ENCODE measurements around the gene GOLGA3. TPM values are rescaled to one million over a fixed set of nuclear protein-coding genes. Genes with fewer than 3 reads are reported as not detected.

Gene GOLGA3
- total and polyA plus RNA-seq, 2 donors (not counting 1 experiment from before 2014, with no cell fraction given) = 32.7 to 66.0 TPM

GRCh38 chr12:132825861-132826260 lies 2.8 kb downstream of the GOLGA3 start:
- Histone ChIP-seq H4K20me1 (ENCODE audit: control insufficient read depth, insufficient read depth, low read length, poor library complexity, severe bottlenecking) (peaks cover 38% of the 10 kb centered on the region), H3K4me3 (ENCODE audit: control extremely low read depth in 1 of 5, extremely low read depth in 1 of 5, insufficient read depth in 1 of 5, low read depth in 2 of 5, low read length in 4 of 5) (no peak overlapping the region), H3K79me2 (ENCODE audit: control insufficient read depth, insufficient read depth, low read length) (peaks cover 79% of the 10 kb centered on the region), H3K36me3 (replicated peaks in 1 of 2; ENCODE audit: control extremely low read depth in 1 of 2, control insufficient read depth in 1 of 2, extremely low read depth in 1 of 2, insufficient read depth in 2 of 2, low read length in 1 of 2) (peaks cover 0 to 46% of the 10 kb centered on the region in 2 experiments), H2AFZ (ENCODE audit: insufficient read depth, low read depth, low read length, poor library complexity, severe bottlenecking) (no peak overlapping the region), H3K9me3 (ENCODE audit: control extremely low read depth in 1 of 3, control insufficient read depth in 2 of 3, insufficient read depth in 1 of 3, low read length in 2 of 3) (no peaks in the 10 kb centered on the region), H3K4me1 (ENCODE audit: control insufficient read depth in 2 of 2, insufficient read depth in 2 of 2, low read length in 2 of 2) (peaks cover 27 to 36% of the 10 kb centered on the region in 2 donors), H3K27me3 (replicated peaks in 1 of 4; ENCODE audit: control extremely low read depth in 1 of 4, control insufficient read depth in 3 of 4, insufficient read depth in 4 of 4, low read length in 3 of 4) (no peaks in the 10 kb centered on the region), H3K9ac (ENCODE audit: low read length) (no peak overlapping the region), H3K4me2 (replicated peaks; ENCODE audit: low read depth, low read length, poor library complexity, severe bottlenecking) (no peak overlapping the region), H3K27ac (ENCODE audit: low read length in 2 of 2) (no peak overlapping the region)
- TF ChIP-seq EZH2 (IDR thresholded peaks at IDR 0.05; ENCODE audit: borderline replicate concordance, insufficient read depth, low read depth, low read length, poor library complexity, severe bottlenecking) = no peak
- no peak for TF ChIP-seq CTCF (IDR thresholded peaks at IDR 0.05)
- Mint-ChIP-seq H3K9me3 (ENCODE audit: insufficient read depth) (no peaks in the 10 kb centered on the region), H3K4me1 (peaks cover 51% of the 10 kb centered on the region), H3K27me3 (no peaks in the 10 kb centered on the region), H3K4me3 (peak overlapping the region; percentile 44), H3K27ac (peak overlapping the region; percentile 51)
- ATAC-seq (ENCODE audit: low read depth) = no peak
- no peak for DNase-seq
- CTCF ChIA-PET = no interaction called here
- POLR2A ChIA-PET = no interaction called here
- intact Hi-C loops (cut with micrococcal nuclease) = loop anchor here (5.0 kb wide), 1 partner anchor 744 kb away; no protein-coding TSS in a partner anchor
- WGBS (ENCODE audit: insufficient coverage) = 93% methylated on average over 15 of the region's 16 CpGs

- Histone ChIP-seq H4K20me1 (ENCODE audit: control insufficient read depth, insufficient read depth, low read length, poor library complexity, severe bottlenecking) (peaks cover 38% of the 10 kb centered on the region), H3K79me2 (ENCODE audit: control insufficient read depth, insufficient read depth, low read length) (peaks cover 79% of the 10 kb centered on the region), H3K4me2 (replicated peaks; ENCODE audit: low read depth, low read length, poor library complexity, severe bottlenecking) (no peak overlapping the region), H2AFZ (ENCODE audit: insufficient read depth, low read depth, low read length, poor library complexity, severe bottlenecking) (no peak overlapping the region), H3K9me3 (ENCODE audit: control extremely low read depth in 1 of 3, control insufficient read depth in 2 of 3, insufficient read depth in 1 of 3, low read length in 2 of 3) (no peaks in the 10 kb centered on the region), H3K27me3 (replicated peaks in 1 of 4; ENCODE audit: control extremely low read depth in 1 of 4, control insufficient read depth in 3 of 4, insufficient read depth in 4 of 4, low read length in 3 of 4) (no peaks in the 10 kb centered on the region), H3K27ac (ENCODE audit: low read length in 2 of 2) (no peak overlapping the region), H3K4me1 (ENCODE audit: control insufficient read depth in 2 of 2, insufficient read depth in 2 of 2, low read length in 2 of 2) (peaks cover 33 to 43% of the 10 kb centered on the region in 2 donors), H3K4me3 (ENCODE audit: control extremely low read depth in 1 of 5, extremely low read depth in 1 of 5, insufficient read depth in 1 of 5, low read depth in 2 of 5, low read length in 4 of 5) (no peak overlapping the region), H3K36me3 (replicated peaks in 1 of 2; ENCODE audit: control extremely low read depth in 1 of 2, control insufficient read depth in 1 of 2, extremely low read depth in 1 of 2, insufficient read depth in 2 of 2, low read length in 1 of 2) (peaks cover 0 to 50% of the 10 kb centered on the region in 2 experiments), H3K9ac (ENCODE audit: low read length) (no peak overlapping the region)
- Mint-ChIP-seq H3K4me1 (peaks cover 58% of the 10 kb centered on the region), H3K27me3 (no peaks in the 10 kb centered on the region), H3K9me3 (ENCODE audit: insufficient read depth) (no peaks in the 10 kb centered on the region), H3K27ac (no peak overlapping the region), H3K4me3 (no peak overlapping the region)
- ChIA-PET POLR2A (no interaction called here), CTCF (no interaction called here)
- DNase-seq (no peak), ATAC-seq (ENCODE audit: low read depth) (no peak)
- 93% methylated on average over 18 of the region's 18 CpGs for whole genome bisulfite sequencing (ENCODE audit: insufficient coverage)
- intact Hi-C loops (cut with micrococcal nuclease) = loop anchor here (5.0 kb wide), 1 partner anchor 743 kb away; no protein-coding TSS in a partner anchor
- TF ChIP-seq EZH2 (IDR thresholded peaks at IDR 0.05; ENCODE audit: borderline replicate concordance, insufficient read depth, low read depth, low read length, poor library complexity, severe bottlenecking) (no peak), CTCF (IDR thresholded peaks at IDR 0.05) (no peak)
These were observed 3.6 kb downstream of the GOLGA3 start for GRCh38 chr12:132825089-132825488.

Data from B cell (primary cell).